K562 (cell line): ENCODE results near the gene MATCAP1. TPM values are rescaled to one million over a fixed set of nuclear protein-coding genes. Genes with fewer than 3 reads are reported as not detected.

Experiments
- ATAC-seq: fragments of 200-7000 bp; cut with Tn5 transposase; 3 replicates; pipeline ENCODE4 v1.9.1; 2020; ENCODE audit warnings: moderate library complexity
- BruUV-seq: library from RNA; stranded (reverse); fragments of 400-500 nt; replicated peaks from 2 replicates; lab custom pipeline; 2021; lab: Mats Ljungman, UMichigan
- CTCF ChIA-PET: fragments of 300-600 bp; formaldehyde crosslinking; extraction: SDS; loops from one replicate; lab custom pipeline; 2021; ENCODE audit warnings: low intra/inter-chr PET ratio; lab: Yijun Ruan, JAX
- POLR2A ChIA-PET: fragments of 300-600, 350-650 bp; sonication (Branson Sonifier 250); formaldehyde crosslinking; extraction: SDS; loops from one replicate; lab custom pipeline; 2021; ENCODE audit warnings: antibody characterized with exemption, inconsistent platforms; lab: Yijun Ruan, JAX
- DNase-seq, 4 experiments: peaks; one replicate each; pipeline versions ENCODE4 v3.0.0 to v3.0.0-alpha.2; 2011 to 2018; ENCODE audit warnings: low spot score in 3 of 4, mixed read lengths in 3 of 4; ENCODE audit errors: extremely low read depth in 1 of 4
- FAIRE-seq: peaks from 2 replicates; lab custom pipeline; 2011; peaks lifted over from hg19 to GRCh38; lab: Jason Lieb, UNC
- H2AFZ ChIP-seq: 2 replicates; pipeline ENCODE4 v1.6.0; 2011; ENCODE audit warnings: low read depth, low read length, control low read depth, inconsistent platforms
- H3K27ac ChIP-seq: fragments of 200-600 bp; 3 replicates; pipeline ENCODE4 v1.8.0; 2011; ENCODE audit warnings: low read depth, mild to moderate bottlenecking, control low read depth, inconsistent platforms, low read length, moderate library complexity, mixed read lengths; ENCODE audit errors: extremely low read depth
- H3K27me3 ChIP-seq, 2 experiments: fragments of 300-600 bp in 1 of 2; 2 replicates in 1 of 2; 3 replicates in 1 of 2; pipeline versions ENCODE4 v1.6.0 to v1.8.0; 2011; ENCODE audit warnings: inconsistent platforms in 2 of 2, low read length in 2 of 2, mild to moderate bottlenecking in 1 of 2, mixed read lengths in 1 of 2, moderate library complexity in 1 of 2; ENCODE audit not compliant: control insufficient read depth in 2 of 2, insufficient read depth in 2 of 2
- H3K36me3 ChIP-seq: fragments of 300-600 bp; 3 replicates; pipeline ENCODE4 v1.8.0; 2011; ENCODE audit warnings: mild to moderate bottlenecking, low read length, inconsistent platforms; ENCODE audit not compliant: control insufficient read depth, insufficient read depth
- H3K4me1 ChIP-seq, 2 experiments: fragments of 200-600 bp in 1 of 2; replicated peaks in 1 of 2; 2 replicates in 1 of 2; 3 replicates in 1 of 2; pipeline versions ENCODE4 v1.5.1 to v1.8.0; 2011; ENCODE audit warnings: inconsistent platforms in 2 of 2, low read length in 2 of 2, mild to moderate bottlenecking in 1 of 2, mixed read lengths in 1 of 2, moderate library complexity in 1 of 2; ENCODE audit not compliant: control insufficient read depth in 2 of 2, insufficient read depth in 2 of 2
- H3K4me2 ChIP-seq: 2 replicates; pipeline ENCODE4 v1.6.1; 2011; ENCODE audit warnings: low read length, control low read depth, inconsistent platforms, mixed read lengths; ENCODE audit not compliant: insufficient read depth
- H3K4me3 ChIP-seq: fragments of 200-600 bp; sonication (generic), shearing (Covaris generic); 2 replicates; pipeline ENCODE4 v1.5.1; 2016; ENCODE audit warnings: control low read depth, inconsistent platforms
- H3K79me2 ChIP-seq: fragments of 200-600 bp; 3 replicates; pipeline ENCODE4 v1.8.0; 2011; ENCODE audit warnings: low read length, inconsistent platforms; ENCODE audit not compliant: control insufficient read depth, insufficient read depth
- H3K9ac ChIP-seq, 2 experiments: 2 replicates each; pipeline versions ENCODE4 v1.6.0 to v1.6.1; 2011; ENCODE audit warnings: low read depth in 2 of 2, low read length in 2 of 2, control low read depth in 1 of 2, inconsistent platforms in 1 of 2, mild to moderate bottlenecking in 1 of 2, mixed read lengths in 1 of 2; ENCODE audit not compliant: insufficient read depth in 1 of 2
- H3K9me1 ChIP-seq: one replicate; pipeline ENCODE4 v1.6.0; 2011; ENCODE audit warnings: inconsistent platforms, mild to moderate bottlenecking, low read length, moderate library complexity; ENCODE audit not compliant: control insufficient read depth, insufficient read depth
- H3K9me3 ChIP-seq: replicated peaks from 2 replicates; pipeline ENCODE4 v1.5.1; 2011; ENCODE audit warnings: low read depth, low read length, inconsistent platforms; ENCODE audit not compliant: control insufficient read depth, insufficient read depth
- H4K20me1 ChIP-seq: replicated peaks from 2 replicates; pipeline ENCODE4 v1.6.1; 2011; ENCODE audit warnings: low read length, inconsistent platforms, mixed read lengths; ENCODE audit not compliant: control insufficient read depth, insufficient read depth
- CTCF ChIP-seq, 3 experiments: IDR thresholded peaks in 2 of 3; conservative IDR thresholded peaks in 1 of 3; 2 replicates each; pipeline ENCODE4 v1.5.1; 2011 to 2012; ENCODE audit warnings: low read length in 3 of 3, mild to moderate bottlenecking in 3 of 3, control low read depth in 2 of 3, improper control_type of control experiment in 1 of 3, inconsistent platforms in 1 of 3, low read depth in 1 of 3, mixed read lengths in 1 of 3, moderate library complexity in 1 of 3; ENCODE audit not compliant: insufficient read depth in 2 of 3
- GABPB1 ChIP-seq: sonication (generic); formaldehyde crosslinking; IDR thresholded peaks from 2 replicates; pipeline ENCODE4 v1.8.0; 2022; ENCODE audit warnings: mild to moderate bottlenecking, missing genetic modification reagents
- MAZ ChIP-seq, 2 experiments: fragments of 450-650 bp in 1 of 2; sonication (generic) in 1 of 2; formaldehyde crosslinking; IDR thresholded peaks in 1 of 2; conservative IDR thresholded peaks in 1 of 2; 2 replicates each; pipeline versions ENCODE4 v1.4.0 to v1.5.0; 2020; ENCODE audit warnings: mild to moderate bottlenecking in 1 of 2, missing genetic modification reagents in 1 of 2
- POLR2G ChIP-seq: fragments of 200-400 bp; formaldehyde crosslinking; IDR thresholded peaks from 2 replicates; pipeline ENCODE4 v1.6.1; 2017; ENCODE audit warnings: low read depth, mild to moderate bottlenecking, antibody characterized with exemption, low read length, moderate library complexity
- RBFOX2 ChIP-seq: fragments of 200-400 bp; formaldehyde crosslinking; IDR thresholded peaks from 2 replicates; pipeline ENCODE4 v1.6.1; 2017; ENCODE audit warnings: low read depth, mild to moderate bottlenecking, low read length, moderate library complexity
- SP1 ChIP-seq: sonication (generic); formaldehyde crosslinking; IDR thresholded peaks from 2 replicates; pipeline ENCODE4 v1.8.1; 2022; ENCODE audit warnings: mild to moderate bottlenecking, missing genetic modification reagents
- ZNF444 ChIP-seq: fragments of 250-450 bp; sonication (Bioruptor Pico); IDR thresholded peaks from 2 replicates; pipeline ENCODE4 v1.4.0; 2020; ENCODE audit warnings: mild to moderate bottlenecking, moderate library complexity
- WGBS: fragments of 100-300 bp; shearing (Covaris generic); methylation state at CpG from one replicate; pipeline ENCODE4 v1.1.6; 2016; ENCODE audit warnings: low coverage, mixed read lengths; ENCODE audit not compliant: insufficient coverage; ENCODE audit errors: missing lambda C conversion rate; 5-methylcytosine and 5-hydroxymethylcytosine counted together
- in situ Hi-C: fragments of 300-500 bp; cut with MboI; formaldehyde crosslinking; loops from 4 replicates; pipeline ENCODE4 v1.15.0; 2018; ENCODE audit warnings: inconsistent platforms, mixed read lengths
- intact Hi-C: fragments of 100-400 bp; cut with micrococcal nuclease; formaldehyde crosslinking; loops from 2 replicates; pipeline ENCODE4 v1.14.2; 2022
- polyA plus RNA-seq, 8 experiments: library from polyadenylated mRNA; depleted of rRNA in 4 of 8; stranded (reverse) in 5 of 8; unstranded in 3 of 8; fragments of >200 nt; fragmentation: Nextera tagmentation in 2 of 8; fragmentation: Illumina TruSeq in 1 of 8; extraction: Ambion mirVana in 2 of 8; extraction: Trizol in 1 of 8; gene quantifications; 2 replicates each; pipeline versions ENCODE4 v1.2.1 to v1.2.3, GENCODE V29; 2011 to 2014; ENCODE audit warnings: inconsistent platforms in 1 of 8, missing spikeins in 1 of 8
- total RNA-seq, 7 experiments: library from RNA; depleted of rRNA in 6 of 7; stranded (reverse); fragments of >200 nt in 6 of 7; fragmentation: Illumina TruSeq in 2 of 7; extraction: Trizol in 2 of 7; gene quantifications; 2 replicates each; pipeline versions ENCODE4 v1.2.1 to v1.2.3, GENCODE V29; 2011 to 2021; ENCODE audit warnings: low replicate concordance in 1 of 7

The MATCAP1 gene
- total and polyA plus RNA-seq, 9 of the 15 experiments (the other 6 are each of a cell fraction or from before 2014, with no cell fraction given) = 3.4 to 20.5 (median 10.3) TPM

GRCh38 chr16:67198238-67198734 is 14.5 kb upstream of the MATCAP1 start:
- Histone ChIP-seq H3K4me1 (peaks cover 14 to 59% of the 10 kb centered on the region in 2 experiments), H3K79me2 (peaks cover 26% of the 10 kb centered on the region), H3K36me3 (peaks cover 93% of the 10 kb centered on the region), H3K4me2 (no peak overlapping the region), H2AFZ (no peak overlapping the region), H3K27me3 (no peaks in the 10 kb centered on the region), H3K4me3 (no peak overlapping the region), H3K9me1 (no peaks in the 10 kb centered on the region), H3K9me3 (no peaks in the 10 kb centered on the region), H3K27ac (no peak overlapping the region), H3K9ac (no peak overlapping the region; a peak in 1 of 4 replicates), H4K20me1 (no peaks in the 10 kb centered on the region)
- ChIA-PET POLR2A (interaction anchor here (0.9 to 2.2 kb wide), 3 partner anchors 11 to 29 kb away, joined by 3 to 9 read pairs (median 5); partner anchors contain the start of genes NOL3 and TMEM208), CTCF (no interaction called here)
- in situ Hi-C loops (no loop called here), intact Hi-C loops (no loop called here)
- no peak for DNase-seq
- 93% methylated on average over 10 of the region's 12 CpGs for WGBS
- ATAC-seq = no peak
- no TSS peak for BruUV-seq
- TF ChIP-seq POLR2G = peak; percentile 67
- TF ChIP-seq ZNF444 (CRISPR knock-in tag) = no peak
- peak; percentile 49; the same call in 1 of the 2 replicates for TF ChIP-seq RBFOX2
- no peak for TF ChIP-seq SP1 (CRISPR knock-in tag)
- TF ChIP-seq GABPB1 (CRISPR knock-in tag) = no peak
- TF ChIP-seq MAZ (CRISPR knock-in tag; conservative IDR thresholded peaks at IDR 0.05 in 1 of 2, IDR thresholded peaks at IDR 0.05 in 1 of 2) = no peak
- TF ChIP-seq CTCF (IDR thresholded peaks at IDR 0.05 in 2 of 3, conservative IDR thresholded peaks at IDR 0.05 in 1 of 3; ENCODE audit: insufficient read depth in 2 of 3, low read depth in 1 of 3, low read length in 3 of 3) = peak; percentile 24 to 45 (median 29); a peak in 3 of 6 replicates
- FAIRE-seq = no peak
